HG03354 (cell line): ENCODE results near the gene RIPOR2.
"Not testable (repeated sequence)": the region's sequence is repeated elsewhere in the genome, so short reads cannot be mapped to it uniquely, and the experiment has no call there.

ENCODE experiments used
- ATAC-seq: cut with Tn5 transposase; IDR thresholded peaks from one replicate; pipeline ENCODE4 v1.9.1; 2021; ENCODE audit warnings: mild to moderate bottlenecking; ENCODE audit not compliant: unreplicated experiment, poor library complexity, severe bottlenecking

The RIPOR2 gene

GRCh38 chr6:24957199-24957598 is 21.4 kb upstream of the RIPOR2 start:
- no peak for ATAC-seq

- no peak for ATAC-seq
These were observed 18.0 kb upstream of the RIPOR2 start for GRCh38 chr6:24953726-24954125.

GRCh38 chr6:24951811-24952299 is 16.1 kb upstream of the RIPOR2 start:
- ATAC-seq: no peak

- ATAC-seq: no peak
These were observed 14.6 kb upstream of the RIPOR2 start for GRCh38 chr6:24950218-24950941.

GRCh38 chr6:24949020-24949569 is 13.3 kb upstream of the RIPOR2 start:
- ATAC-seq: peak; percentile 88

- ATAC-seq: not testable (repeated sequence)
These were observed 12.5 kb upstream of the RIPOR2 start for GRCh38 chr6:24948261-24948660.

GRCh38 chr6:24947636-24948035 is 11.9 kb upstream of the RIPOR2 start:
- ATAC-seq: no peak

GRCh38 chr6:24945054-24945453 is 9.3 kb upstream of the RIPOR2 start:
- ATAC-seq: no peak

- ATAC-seq: no peak
These were observed 8.0 kb upstream of the RIPOR2 start for GRCh38 chr6:24943774-24944173.

GRCh38 chr6:24940311-24940917 is 4.7 kb upstream of the RIPOR2 start:
- no peak for ATAC-seq

- peak; percentile 75 for ATAC-seq
These were observed 1.0 kb upstream of the RIPOR2 start for GRCh38 chr6:24936641-24937317.

GRCh38 chr6:24933868-24934401 is 1.8 kb downstream of the RIPOR2 start:
- ATAC-seq: no peak

- ATAC-seq: no peak
These were observed 2.5 kb downstream of the RIPOR2 start for GRCh38 chr6:24933266-24933665.

- peak; percentile 44 for ATAC-seq
These were observed 2.9 kb downstream of the RIPOR2 start for GRCh38 chr6:24932832-24933231.

- no peak for ATAC-seq
These were observed 3.8 kb downstream of the RIPOR2 start for GRCh38 chr6:24931718-24932691.

GRCh38 chr6:24931296-24931695 is 4.5 kb downstream of the RIPOR2 start:
- ATAC-seq: no peak

- no peak for ATAC-seq
These were observed 5.3 kb downstream of the RIPOR2 start for GRCh38 chr6:24930431-24930871.

- ATAC-seq: peak; percentile 56
These were observed 6.5 kb downstream of the RIPOR2 start for GRCh38 chr6:24929242-24929641.
